GM19328 (cell line): ENCODE data around the gene CXCL6.

Source experiments
- ATAC-seq: cut with Tn5 transposase; IDR thresholded peaks from one replicate; pipeline ENCODE4 v1.9.1; 2021; ENCODE audit warnings: mild to moderate bottlenecking, moderate library complexity; ENCODE audit not compliant: unreplicated experiment

The CXCL6 gene

GRCh38 chr4:73841243-73841925 is 4.9 kb downstream of the CXCL6 start:
- ATAC-seq, result no peak

GRCh38 chr4:73842696-73843095 is 6.2 kb downstream of the CXCL6 start:
- ATAC-seq, result no peak

- ATAC-seq, result no peak
Observed at GRCh38 chr4:73843369-73843768, 6.9 kb downstream of the CXCL6 start.

- no peak for ATAC-seq
Observed at GRCh38 chr4:73844345-73844744, 7.9 kb downstream of the CXCL6 start.

- no peak for ATAC-seq
Observed at GRCh38 chr4:73844806-73845205, 8.3 kb downstream of the CXCL6 start.

- no peak for ATAC-seq
Observed at GRCh38 chr4:73847526-73848182, 11.2 kb downstream of the CXCL6 start.

- ATAC-seq, result no peak
Observed at GRCh38 chr4:73848183-73848777, 11.8 kb downstream of the CXCL6 start.

- no peak for ATAC-seq
Observed at GRCh38 chr4:73850261-73850970, 13.9 kb downstream of the CXCL6 start.

GRCh38 chr4:73851293-73851692 is 14.8 kb downstream of the CXCL6 start:
- ATAC-seq, result no peak

GRCh38 chr4:73852771-73853170 is 16.3 kb downstream of the CXCL6 start:
- ATAC-seq, result no peak

GRCh38 chr4:73853246-73853704 is 16.8 kb downstream of the CXCL6 start, which contains the start of gene PF4V1:
Gene PF4V1 (plus strand): TSS chr4:73853296. CDS start chr4:73853363, 67 bp downstream.
- no peak for ATAC-seq

GRCh38 chr4:73853718-73854473 is 17.4 kb downstream of the CXCL6 start:
- ATAC-seq, result no peak

GRCh38 chr4:73855406-73855805 is 18.9 kb downstream of the CXCL6 start:
- no peak for ATAC-seq

GRCh38 chr4:73856518-73856917 is 20.0 kb downstream of the CXCL6 start:
- ATAC-seq, result no peak

GRCh38 chr4:73859614-73860088 is 23.2 kb downstream of the CXCL6 start:
- ATAC-seq, result no peak

GRCh38 chr4:73860181-73860580 is 23.7 kb downstream of the CXCL6 start:
- no peak for ATAC-seq

GRCh38 chr4:73860917-73861316 is 24.4 kb downstream of the CXCL6 start:
- no peak for ATAC-seq

GRCh38 chr4:73862322-73862721 is 25.8 kb downstream of the CXCL6 start:
- ATAC-seq, result no peak

- ATAC-seq, result no peak
Observed at GRCh38 chr4:73864365-73864764, 27.9 kb downstream of the CXCL6 start.

GRCh38 chr4:73864961-73865360 is 28.5 kb downstream of the CXCL6 start:
- no peak for ATAC-seq
